IMR-90 (cell line): Measurements from ENCODE around the gene FAR2. TPM values are rescaled to one million over a fixed set of nuclear protein-coding genes. Genes with fewer than 3 reads are reported as not detected.

Source experiments
- ATAC-seq: fragments of 200-7000 bp; cut with Tn5 transposase; 2 replicates; pipeline ENCODE4 v1.9.1; 2020; ENCODE audit warnings: low read depth, mild to moderate bottlenecking, moderate library complexity
- BruUV-seq: library from RNA; stranded (reverse); fragments of 400-500 nt; replicated peaks from 2 replicates; lab custom pipeline; 2021; lab: Mats Ljungman, UMichigan
- CTCF ChIA-PET: fragments of 300-600 bp; formaldehyde crosslinking; extraction: SDS; loops from one replicate; lab custom pipeline; 2021; ENCODE audit warnings: antibody characterized with exemption; lab: Yijun Ruan, JAX
- POLR2A ChIA-PET: fragments of 300-600 bp; sonication (Branson Sonifier 250); formaldehyde crosslinking; loops from one replicate; lab custom pipeline; 2022; ENCODE audit warnings: antibody characterized with exemption; ENCODE audit not compliant: unreplicated experiment; lab: Charles Lee
- DNase-seq: peaks from one replicate; pipeline ENCODE4 v3.0.0; 2013
- H2AFZ ChIP-seq: replicated peaks from 2 replicates; pipeline ENCODE3; 2013; ENCODE audit warnings: low read length, mild to moderate bottlenecking; ENCODE audit not compliant: poor library complexity
- H2AK5ac ChIP-seq: 2 replicates; pipeline ENCODE4 v1.6.1; 2013; ENCODE audit warnings: low read depth, low read length, inconsistent platforms
- H2AK9ac ChIP-seq: replicated peaks from 2 replicates; pipeline ENCODE3; 2013; ENCODE audit warnings: mild to moderate bottlenecking, low read depth, low read length, moderate library complexity; ENCODE audit not compliant: poor library complexity
- H2BK120ac ChIP-seq: 2 replicates; pipeline ENCODE4 v1.6.1; 2013; ENCODE audit warnings: low read depth, low read length, inconsistent platforms
- H2BK15ac ChIP-seq: 3 replicates; pipeline ENCODE4 v1.6.1; 2013; ENCODE audit warnings: low read depth, low read length, inconsistent platforms
- H2BK20ac ChIP-seq: 2 replicates; pipeline ENCODE4 v1.6.1; 2013; ENCODE audit warnings: low read depth, mild to moderate bottlenecking, inconsistent platforms, low read length, moderate library complexity
- H2BK5ac ChIP-seq: 2 replicates; pipeline ENCODE4 v1.6.1; 2013; ENCODE audit warnings: mild to moderate bottlenecking, low read depth, low read length, inconsistent platforms; ENCODE audit not compliant: poor library complexity, severe bottlenecking
- H3K14ac ChIP-seq: replicated peaks from 2 replicates; pipeline ENCODE4 v1.6.1; 2013; ENCODE audit warnings: low read depth, low read length, inconsistent platforms
- H3K18ac ChIP-seq: 2 replicates; pipeline ENCODE4 v1.6.1; 2013; ENCODE audit warnings: low read depth, low read length, control low read depth
- H3K23ac ChIP-seq: 2 replicates; pipeline ENCODE4 v1.6.1; 2013; ENCODE audit warnings: low read depth, low read length, inconsistent platforms
- H3K27ac ChIP-seq: 2 replicates; pipeline ENCODE4 v1.5.1; 2013; ENCODE audit warnings: mild to moderate bottlenecking, control low read depth, low read length; ENCODE audit not compliant: insufficient read depth
- H3K27me3 ChIP-seq: 2 replicates; pipeline ENCODE4 v1.6.1; 2013; ENCODE audit warnings: low read length; ENCODE audit not compliant: control insufficient read depth, insufficient read depth
- H3K36me3 ChIP-seq: 2 replicates; pipeline ENCODE4 v1.6.1; 2013; ENCODE audit warnings: low read length, mixed read lengths; ENCODE audit not compliant: control insufficient read depth, insufficient read depth
- H3K4ac ChIP-seq: 2 replicates; pipeline ENCODE4 v1.6.1; 2013; ENCODE audit warnings: low read depth, low read length, inconsistent platforms
- H3K4me1 ChIP-seq: 2 replicates; pipeline ENCODE4 v1.6.1; 2013; ENCODE audit warnings: low read length, mixed read lengths; ENCODE audit not compliant: control insufficient read depth, insufficient read depth
- H3K4me2 ChIP-seq: 2 replicates; pipeline ENCODE4 v1.6.1; 2013; ENCODE audit warnings: low read depth, mild to moderate bottlenecking, control low read depth, low read length, moderate library complexity
- H3K4me3 ChIP-seq: 2 replicates; pipeline ENCODE4 v1.5.1; 2013; ENCODE audit warnings: low read depth, mild to moderate bottlenecking, control low read depth, low read length, moderate library complexity; ENCODE audit not compliant: insufficient read depth
- H3K56ac ChIP-seq: 2 replicates; pipeline ENCODE4 v1.6.1; 2013; ENCODE audit warnings: low read length, inconsistent platforms; ENCODE audit not compliant: insufficient read depth; ENCODE audit errors: extremely low read depth
- H3K79me1 ChIP-seq, 2 experiments: 2 replicates each; pipeline ENCODE4 v1.6.1; 2013; ENCODE audit warnings: low read length in 2 of 2, inconsistent platforms in 1 of 2, low read depth in 1 of 2
- H3K9ac ChIP-seq: 2 replicates; pipeline ENCODE4 v1.6.1; 2013; ENCODE audit warnings: low read depth, low read length, control low read depth
- H3K9me1 ChIP-seq: 2 replicates; pipeline ENCODE4 v1.6.1; 2013; ENCODE audit warnings: low read length, inconsistent platforms; ENCODE audit not compliant: insufficient read depth
- H3K9me3 ChIP-seq: 2 replicates; pipeline ENCODE4 v1.6.1; 2013; ENCODE audit warnings: low read length; ENCODE audit not compliant: control insufficient read depth, insufficient read depth
- H4K20me1 ChIP-seq: 2 replicates; pipeline ENCODE4 v1.6.1; 2013; ENCODE audit warnings: low read length, inconsistent platforms; ENCODE audit not compliant: insufficient read depth
- H4K5ac ChIP-seq: 2 replicates; pipeline ENCODE4 v1.6.1; 2013; ENCODE audit warnings: mild to moderate bottlenecking, low read depth, low read length, control low read depth
- H4K8ac ChIP-seq, 2 experiments: 2 replicates each; pipeline ENCODE4 v1.6.1; 2013; ENCODE audit warnings: low read depth in 2 of 2, low read length in 2 of 2, control low read depth in 1 of 2, inconsistent platforms in 1 of 2
- H4K91ac ChIP-seq: 2 replicates; pipeline ENCODE4 v1.6.1; 2013; ENCODE audit warnings: low read depth, low read length, inconsistent platforms; ENCODE audit not compliant: insufficient read depth
- BHLHE40 ChIP-seq: fragments of 150-350 bp; IDR thresholded peaks from 2 replicates; pipeline ENCODE4 v1.6.1; 2016; ENCODE audit warnings: mild to moderate bottlenecking, low read depth, low read length
- CEBPB ChIP-seq: IDR thresholded peaks from 2 replicates; pipeline ENCODE4 v1.6.1; 2012; ENCODE audit warnings: low read depth, low read length, improper control_type of control experiment
- CHD1 ChIP-seq: IDR thresholded peaks from 2 replicates; pipeline ENCODE4 v1.6.1; 2012; ENCODE audit warnings: low read depth, low read length, improper control_type of control experiment
- FOS ChIP-seq: fragments of 150-350 bp; IDR thresholded peaks from 2 replicates; pipeline ENCODE4 v1.6.1; 2016; ENCODE audit warnings: low read depth, low read length
- MAFK ChIP-seq: IDR thresholded peaks from 2 replicates; pipeline ENCODE4 v1.6.1; 2012; ENCODE audit warnings: low read depth, low read length, improper control_type of control experiment
- MAZ ChIP-seq: IDR thresholded peaks from 2 replicates; pipeline ENCODE4 v1.6.1; 2012; ENCODE audit warnings: low read depth, mild to moderate bottlenecking, low read length, improper control_type of control experiment, moderate library complexity, borderline replicate concordance
- MXI1 ChIP-seq: IDR thresholded peaks from 2 replicates; pipeline ENCODE4 v1.6.1; 2012; ENCODE audit warnings: low read depth, mild to moderate bottlenecking, low read length, moderate library complexity, borderline replicate concordance
- NFE2L2 ChIP-seq: fragments of 150-350 bp; IDR thresholded peaks from 2 replicates; pipeline ENCODE4 v1.6.1; 2016; ENCODE audit warnings: low read depth, mild to moderate bottlenecking, low read length
- POLR2A ChIP-seq: IDR thresholded peaks from 2 replicates; pipeline ENCODE4 v1.6.1; 2012; ENCODE audit warnings: mild to moderate bottlenecking, low read depth, low read length
- RAD21 ChIP-seq: IDR thresholded peaks from 2 replicates; pipeline ENCODE4 v1.6.1; 2012; ENCODE audit warnings: low read length, improper control_type of control experiment
- RCOR1 ChIP-seq: IDR thresholded peaks from 2 replicates; pipeline ENCODE4 v1.6.1; 2012; ENCODE audit warnings: mild to moderate bottlenecking, low read length, improper control_type of control experiment; ENCODE audit not compliant: insufficient replicate concordance
- RFX5 ChIP-seq: IDR thresholded peaks from 2 replicates; pipeline ENCODE4 v1.8.0; 2012; ENCODE audit warnings: low read depth, mild to moderate bottlenecking, low read length, moderate library complexity
- SMC3 ChIP-seq: fragments of 150-350 bp; IDR thresholded peaks from 2 replicates; pipeline ENCODE4 v1.6.1; 2016; ENCODE audit warnings: low read depth, mild to moderate bottlenecking, antibody characterized with exemption, low read length, moderate library complexity
- WGBS, 2 experiments: methylation state at CpG; one replicate each; pipeline versions ENCODE4 v1.1.5 to v1.1.7; 2013; ENCODE audit warnings: missing lambda C conversion rate in 2 of 2; ENCODE audit not compliant: insufficient read length in 1 of 2; ENCODE audit errors: extremely low coverage in 2 of 2; 5-methylcytosine and 5-hydroxymethylcytosine counted together
- dilution Hi-C: fragments of 300-500 bp; cut with HindIII; formaldehyde crosslinking; loops from one replicate; pipeline ENCODE4 v1.14.3; 2018; ENCODE audit warnings: low sequenced_read_pairs; ENCODE audit not compliant: unreplicated experiment
- in situ Hi-C: fragments of 300-500 bp; cut with MboI; formaldehyde crosslinking; loops from 3 replicates; pipeline ENCODE4 v1.14.3; 2019; ENCODE audit warnings: low sequenced_read_pairs, inconsistent platforms, mixed read lengths
- intact Hi-C: fragments of 100-400 bp; cut with micrococcal nuclease; formaldehyde crosslinking; loops from 2 replicates; pipeline ENCODE4 v1.10.0; 2022
- polyA plus RNA-seq, 3 experiments: library from polyadenylated mRNA; depleted of rRNA; stranded (reverse); fragments of >200 nt; gene quantifications; 2 replicates each; pipeline ENCODE4 v1.2.3, GENCODE V29; 2012; ENCODE audit warnings: low replicate concordance in 1 of 3
- total RNA-seq: library from RNA; depleted of rRNA; stranded (reverse); fragments of >200 nt; gene quantifications from 2 replicates; pipeline ENCODE4 v1.2.3, GENCODE V29; 2012
- TF ChIP-seq, protein P1 (sequence below): conservative IDR thresholded peaks from 2 replicates; pipeline ENCODE4 v1.5.1; 2012; ENCODE audit warnings: mild to moderate bottlenecking, low read depth, low read length, improper control_type of control experiment
- TF ChIP-seq, protein P2 (sequence below): fragments of 150-350 bp; IDR thresholded peaks from 2 replicates; pipeline ENCODE4 v1.6.1; 2017; ENCODE audit warnings: mild to moderate bottlenecking, antibody characterized with exemption, low read length, low read depth
- TF ChIP-seq, protein P3 (sequence below): fragments of 150-350 bp; IDR thresholded peaks from 2 replicates; pipeline ENCODE4 v1.6.1; 2016; ENCODE audit warnings: low read depth, mild to moderate bottlenecking, low read length, moderate library complexity, borderline replicate concordance

The FAR2 gene
- total and polyA plus RNA-seq, 2 of the 4 experiments (the other 2 are of a cell fraction) = 1.1 to 2.0 TPM

GRCh38 chr12:29229158-29229505, 80.1 kb downstream of the FAR2 start:
- no peak overlapping the region for H2BK5ac ChIP-seq
- no peak overlapping the region for H2BK20ac ChIP-seq
- peaks cover 3% of the 10 kb centered on the region for H3K4me1 ChIP-seq
- no peak for TF ChIP-seq POLR2A
- no peak for TF ChIP-seq SMC3
- TF ChIP-seq MXI1 = no peak
- no peak for TF ChIP-seq CEBPB
- TF ChIP-seq RCOR1 = no peak
- no peak for TF ChIP-seq RFX5
- TF ChIP-seq RAD21 = no peak
- TF ChIP-seq MAZ = no peak
- TF ChIP-seq, protein P1, sequence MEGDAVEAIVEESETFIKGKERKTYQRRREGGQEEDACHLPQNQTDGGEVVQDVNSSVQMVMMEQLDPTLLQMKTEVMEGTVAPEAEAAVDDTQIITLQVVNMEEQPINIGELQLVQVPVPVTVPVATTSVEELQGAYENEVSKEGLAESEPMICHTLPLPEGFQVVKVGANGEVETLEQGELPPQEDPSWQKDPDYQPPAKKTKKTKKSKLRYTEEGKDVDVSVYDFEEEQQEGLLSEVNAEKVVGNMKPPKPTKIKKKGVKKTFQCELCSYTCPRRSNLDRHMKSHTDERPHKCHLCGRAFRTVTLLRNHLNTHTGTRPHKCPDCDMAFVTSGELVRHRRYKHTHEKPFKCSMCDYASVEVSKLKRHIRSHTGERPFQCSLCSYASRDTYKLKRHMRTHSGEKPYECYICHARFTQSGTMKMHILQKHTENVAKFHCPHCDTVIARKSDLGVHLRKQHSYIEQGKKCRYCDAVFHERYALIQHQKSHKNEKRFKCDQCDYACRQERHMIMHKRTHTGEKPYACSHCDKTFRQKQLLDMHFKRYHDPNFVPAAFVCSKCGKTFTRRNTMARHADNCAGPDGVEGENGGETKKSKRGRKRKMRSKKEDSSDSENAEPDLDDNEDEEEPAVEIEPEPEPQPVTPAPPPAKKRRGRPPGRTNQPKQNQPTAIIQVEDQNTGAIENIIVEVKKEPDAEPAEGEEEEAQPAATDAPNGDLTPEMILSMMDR = no peak
- no peak for TF ChIP-seq MAFK
- no peak for TF ChIP-seq FOS
- TF ChIP-seq, protein P2, sequence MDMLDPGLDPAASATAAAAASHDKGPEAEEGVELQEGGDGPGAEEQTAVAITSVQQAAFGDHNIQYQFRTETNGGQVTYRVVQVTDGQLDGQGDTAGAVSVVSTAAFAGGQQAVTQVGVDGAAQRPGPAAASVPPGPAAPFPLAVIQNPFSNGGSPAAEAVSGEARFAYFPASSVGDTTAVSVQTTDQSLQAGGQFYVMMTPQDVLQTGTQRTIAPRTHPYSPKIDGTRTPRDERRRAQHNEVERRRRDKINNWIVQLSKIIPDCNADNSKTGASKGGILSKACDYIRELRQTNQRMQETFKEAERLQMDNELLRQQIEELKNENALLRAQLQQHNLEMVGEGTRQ = no peak
- TF ChIP-seq CHD1 = no peak
- TF ChIP-seq BHLHE40 = no peak
- TF ChIP-seq, protein P3, sequence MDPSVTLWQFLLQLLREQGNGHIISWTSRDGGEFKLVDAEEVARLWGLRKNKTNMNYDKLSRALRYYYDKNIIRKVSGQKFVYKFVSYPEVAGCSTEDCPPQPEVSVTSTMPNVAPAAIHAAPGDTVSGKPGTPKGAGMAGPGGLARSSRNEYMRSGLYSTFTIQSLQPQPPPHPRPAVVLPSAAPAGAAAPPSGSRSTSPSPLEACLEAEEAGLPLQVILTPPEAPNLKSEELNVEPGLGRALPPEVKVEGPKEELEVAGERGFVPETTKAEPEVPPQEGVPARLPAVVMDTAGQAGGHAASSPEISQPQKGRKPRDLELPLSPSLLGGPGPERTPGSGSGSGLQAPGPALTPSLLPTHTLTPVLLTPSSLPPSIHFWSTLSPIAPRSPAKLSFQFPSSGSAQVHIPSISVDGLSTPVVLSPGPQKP = no peak
- no peak for TF ChIP-seq NFE2L2
- no peak overlapping the region for H4K8ac ChIP-seq
- CTCF ChIA-PET = no interaction called here
- H2BK120ac ChIP-seq = no peak overlapping the region
- H3K56ac ChIP-seq = no peak overlapping the region
- H2AFZ ChIP-seq = no peak overlapping the region
- dilution Hi-C loops = no loop called here
- no peak overlapping the region for H4K5ac ChIP-seq
- WGBS, 2 experiments = 100% methylated on average over 1 of the region's 2 CpGs; no CpG with 5 or more reads in 1 of the 2 experiments
- H3K4me2 ChIP-seq = no peak overlapping the region
- no peak overlapping the region for H3K23ac ChIP-seq
- no peaks in the 10 kb centered on the region for H3K9me3 ChIP-seq
- H3K9ac ChIP-seq = no peak overlapping the region
- no peaks in the 10 kb centered on the region for H4K20me1 ChIP-seq
- no peaks in the 10 kb centered on the region for H3K27me3 ChIP-seq
- no peak overlapping the region for H2BK15ac ChIP-seq
- H3K18ac ChIP-seq = no peak overlapping the region
- no peak overlapping the region for H2AK9ac ChIP-seq
- intact Hi-C loops = no loop called here
- H3K4me3 ChIP-seq = no peak overlapping the region
- H3K79me1 ChIP-seq = no peaks in the 10 kb centered on the region
- in situ Hi-C loops = no loop called here
- H4K91ac ChIP-seq = no peak overlapping the region
- H3K9me1 ChIP-seq = no peaks in the 10 kb centered on the region
- ATAC-seq (no peak), DNase-seq (no peak)
- no peak overlapping the region for H2AK5ac ChIP-seq
- no peaks in the 10 kb centered on the region for H3K36me3 ChIP-seq
- no peak overlapping the region for H3K14ac ChIP-seq
- no peak overlapping the region for H3K27ac ChIP-seq
- no peak overlapping the region for H3K4ac ChIP-seq
- no TSS peak for BruUV-seq
- POLR2A ChIA-PET = no interaction called here
